Stimulated activated CD4-positive, alpha-beta T cell treated with anti-CD3 and anti-CD28 coated beads, Interleukin-15, amount 100 ng/mL, for 24 hours (primary cell): ENCODE data around the gene RXRG.
A peak's percentile ranks its signal among the peaks of the same experiment; 100 is the strongest.
"Not testable (repeated sequence)": the region's sequence is repeated elsewhere in the genome, so short reads cannot be mapped to it uniquely, and the experiment has no call there.

ENCODE experiments used
- DNase-seq: peaks from one replicate; pipeline ENCODE4 v3.0.0-alpha.2; 2020

The RXRG gene

GRCh38 chr1:165444897-165445370 is at the start of gene RXRG:
TSS of gene RXRG (minus strand) at chr1:165445126. CDS start at chr1:165444893, 233 bp downstream.
- peak; percentile 48 for DNase-seq

- DNase-seq = no peak
Observed at GRCh38 chr1:165492845-165493373, 48.0 kb upstream of the RXRG start.

- DNase-seq = no peak
Observed at GRCh38 chr1:165490175-165490574, 45.2 kb upstream of the RXRG start.

- DNase-seq = no peak
Observed at GRCh38 chr1:165487921-165488320, 43.0 kb upstream of the RXRG start.

- no peak for DNase-seq
Observed at GRCh38 chr1:165486663-165487062, 41.7 kb upstream of the RXRG start.

GRCh38 chr1:165485716-165486115 is 40.8 kb upstream of the RXRG start:
- DNase-seq = no peak

GRCh38 chr1:165484532-165484931 is 39.6 kb upstream of the RXRG start:
- no peak for DNase-seq

- no peak for DNase-seq
Observed at GRCh38 chr1:165483412-165483811, 38.5 kb upstream of the RXRG start.

GRCh38 chr1:165481820-165482532 is 37.0 kb upstream of the RXRG start:
- peak; percentile 51 for DNase-seq

GRCh38 chr1:165476776-165477175 is 31.9 kb upstream of the RXRG start:
- DNase-seq = no peak

- DNase-seq = no peak
Observed at GRCh38 chr1:165474196-165474595, 29.3 kb upstream of the RXRG start.

- DNase-seq = no peak
Observed at GRCh38 chr1:165473081-165473480, 28.2 kb upstream of the RXRG start.

GRCh38 chr1:165468726-165469249 is 23.9 kb upstream of the RXRG start:
- DNase-seq = no peak

GRCh38 chr1:165468253-165468652 is 23.3 kb upstream of the RXRG start:
- no peak for DNase-seq

GRCh38 chr1:165467706-165468105 is 22.8 kb upstream of the RXRG start:
- no peak for DNase-seq

- DNase-seq = no peak
Observed at GRCh38 chr1:165463978-165464377, 19.1 kb upstream of the RXRG start.

GRCh38 chr1:165459683-165460082 is 14.8 kb upstream of the RXRG start:
- not testable (repeated sequence) for DNase-seq

GRCh38 chr1:165456861-165457260 is 11.9 kb upstream of the RXRG start:
- no peak for DNase-seq

- DNase-seq = no peak
Observed at GRCh38 chr1:165456114-165456513, 11.2 kb upstream of the RXRG start.

- DNase-seq = no peak
Observed at GRCh38 chr1:165455111-165455510, 10.2 kb upstream of the RXRG start.

GRCh38 chr1:165454091-165454610 is 9.2 kb upstream of the RXRG start:
- no peak for DNase-seq

GRCh38 chr1:165452336-165453130 is 7.6 kb upstream of the RXRG start:
- DNase-seq = no peak

GRCh38 chr1:165451691-165452090 is 6.8 kb upstream of the RXRG start:
- DNase-seq = no peak
